GM12878 (cell line): Measurements from ENCODE around the gene DNAJC11. TPM values are rescaled to one million over a fixed set of nuclear protein-coding genes. Genes with fewer than 3 reads are reported as not detected.

Source experiments
- ASH2L ChIP-seq: fragments of 300-600, 200-600 bp; sonication (generic); IDR thresholded peaks from 2 replicates; pipeline ENCODE4 v1.6.1; 2017; ENCODE audit warnings: low read depth, mild to moderate bottlenecking, borderline replicate concordance
- CBFB ChIP-seq: IDR thresholded peaks from 2 replicates; pipeline ENCODE4 v1.6.1; 2016; ENCODE audit warnings: antibody characterized with exemption, low read depth
- CBX5 ChIP-seq: sonication (generic); IDR thresholded peaks from 2 replicates; pipeline ENCODE4 v1.6.1; 2016; ENCODE audit warnings: low read depth, moderate library complexity, mild to moderate bottlenecking, inconsistent platforms
- CHD2 ChIP-seq: IDR thresholded peaks from 2 replicates; pipeline ENCODE4 v1.6.1; 2011; ENCODE audit warnings: low read depth, low read length, improper control_type of control experiment, borderline replicate concordance
- CTCF ChIP-seq, 3 experiments: IDR thresholded peaks in 2 of 3; conservative IDR thresholded peaks in 1 of 3; 2 replicates each; pipeline ENCODE4 v1.5.1; 2011; ENCODE audit warnings: low read depth in 3 of 3, low read length in 3 of 3, mild to moderate bottlenecking in 3 of 3, control low read depth in 2 of 3, moderate library complexity in 2 of 3, inconsistent platforms in 1 of 3, mixed read lengths in 1 of 3; ENCODE audit not compliant: control insufficient read depth in 2 of 3, insufficient read depth in 1 of 3; ENCODE audit errors: extremely low read depth in 1 of 3
- ELK1 ChIP-seq: IDR thresholded peaks from 2 replicates; pipeline ENCODE4 v1.6.1; 2012; ENCODE audit warnings: low read depth, low read length, improper control_type of control experiment
- FOS ChIP-seq: IDR thresholded peaks from 3 replicates; pipeline ENCODE4 v1.6.1; 2011; ENCODE audit warnings: borderline replicate concordance; ENCODE audit not compliant: insufficient read length; ENCODE audit errors: extremely low read depth
- HCFC1 ChIP-seq: fragments of 150-350 bp; IDR thresholded peaks from 2 replicates; pipeline ENCODE4 v1.6.1; 2014; ENCODE audit warnings: low read length
- IKZF1 ChIP-seq: fragments of 450-650 bp; conservative IDR thresholded peaks from 2 replicates; pipeline ENCODE4 v1.6.1; 2017; ENCODE audit warnings: antibody characterized with exemption, mild to moderate bottlenecking
- MEF2B ChIP-seq: fragments of 450-650 bp; IDR thresholded peaks from 2 replicates; pipeline ENCODE4 v1.6.1; 2018; ENCODE audit warnings: mild to moderate bottlenecking, moderate library complexity; ENCODE audit not compliant: partially characterized antibody, poor library complexity, severe bottlenecking
- MLLT1 ChIP-seq: fragments of 450-650 bp; IDR thresholded peaks from 2 replicates; pipeline ENCODE4 v1.6.1; 2016; ENCODE audit warnings: mild to moderate bottlenecking
- MXI1 ChIP-seq: fragments of 150-350 bp; IDR thresholded peaks from 2 replicates; pipeline ENCODE4 v1.6.1; 2011; ENCODE audit warnings: low read depth, mild to moderate bottlenecking, inconsistent platforms, low read length, improper control_type of control experiment
- NFXL1 ChIP-seq: fragments of 450-650 bp; IDR thresholded peaks from 2 replicates; pipeline ENCODE4 v1.6.1; 2017; ENCODE audit warnings: antibody characterized with exemption, mild to moderate bottlenecking, borderline replicate concordance
- RBBP5 ChIP-seq: fragments of 200-600 bp; sonication (generic); conservative IDR thresholded peaks from 2 replicates; pipeline ENCODE4 v1.6.1; 2016
- SUPT20H ChIP-seq: IDR thresholded peaks from 2 replicates; pipeline ENCODE4 v1.6.1; 2011; ENCODE audit warnings: low read depth, mild to moderate bottlenecking, low read length, moderate library complexity, borderline replicate concordance; ENCODE audit not compliant: control insufficient read depth
- TAF1 ChIP-seq: IDR thresholded peaks from 2 replicates; pipeline ENCODE4 v1.6.1; 2011; ENCODE audit warnings: mild to moderate bottlenecking, low read depth, low read length, borderline replicate concordance
- YBX1 ChIP-seq: fragments of 450-650 bp; IDR thresholded peaks from 2 replicates; pipeline ENCODE4 v1.6.1; 2016; ENCODE audit warnings: antibody characterized with exemption
- YY1 ChIP-seq: IDR thresholded peaks from 2 replicates; pipeline ENCODE4 v1.6.1; 2011; ENCODE audit warnings: low read depth, mild to moderate bottlenecking, low read length
- ZBTB11 ChIP-seq: fragments of 450-650 bp; formaldehyde crosslinking; IDR thresholded peaks from 2 replicates; pipeline ENCODE4 v1.5.0; 2022; ENCODE audit warnings: mild to moderate bottlenecking, missing genetic modification characterization
- ZNF384 ChIP-seq: IDR thresholded peaks from 2 replicates; pipeline ENCODE4 v1.6.1; 2012; ENCODE audit warnings: low read depth, mild to moderate bottlenecking, low read length, improper control_type of control experiment, borderline replicate concordance
- polyA plus RNA-seq, 11 experiments: library from polyadenylated mRNA; depleted of rRNA in 4 of 11; unstranded in 6 of 11; stranded (reverse) in 5 of 11; fragments of >200 nt; fragmentation: Nextera tagmentation in 4 of 11; fragmentation: Illumina TruSeq in 1 of 11; extraction: Ambion mirVana in 4 of 11; extraction: Trizol in 1 of 11; gene quantifications; 1 replicate in 1 of 11; 2 replicates in 10 of 11; pipeline versions ENCODE4 v1.2.1 to v1.2.3, GENCODE V29; 2011 to 2016; ENCODE audit warnings: inconsistent platforms in 2 of 11, missing spikeins in 2 of 11, low read depth in 1 of 11
- total RNA-seq, 4 experiments: library from RNA; depleted of rRNA in 3 of 4; stranded (reverse); fragments of >200 nt in 3 of 4; fragmentation: Illumina TruSeq in 1 of 4; extraction: Trizol in 1 of 4; gene quantifications; 2 replicates each; pipeline versions ENCODE4 v1.2.1 to v1.2.3, GENCODE V29; 2013 to 2021

DNAJC11 gene
- total and polyA plus RNA-seq, 10 of the 15 experiments (the other 5 are each of a cell fraction or from before 2014, with no cell fraction given): 5.0 to 58.8 (median 39.5) TPM

DNA sequence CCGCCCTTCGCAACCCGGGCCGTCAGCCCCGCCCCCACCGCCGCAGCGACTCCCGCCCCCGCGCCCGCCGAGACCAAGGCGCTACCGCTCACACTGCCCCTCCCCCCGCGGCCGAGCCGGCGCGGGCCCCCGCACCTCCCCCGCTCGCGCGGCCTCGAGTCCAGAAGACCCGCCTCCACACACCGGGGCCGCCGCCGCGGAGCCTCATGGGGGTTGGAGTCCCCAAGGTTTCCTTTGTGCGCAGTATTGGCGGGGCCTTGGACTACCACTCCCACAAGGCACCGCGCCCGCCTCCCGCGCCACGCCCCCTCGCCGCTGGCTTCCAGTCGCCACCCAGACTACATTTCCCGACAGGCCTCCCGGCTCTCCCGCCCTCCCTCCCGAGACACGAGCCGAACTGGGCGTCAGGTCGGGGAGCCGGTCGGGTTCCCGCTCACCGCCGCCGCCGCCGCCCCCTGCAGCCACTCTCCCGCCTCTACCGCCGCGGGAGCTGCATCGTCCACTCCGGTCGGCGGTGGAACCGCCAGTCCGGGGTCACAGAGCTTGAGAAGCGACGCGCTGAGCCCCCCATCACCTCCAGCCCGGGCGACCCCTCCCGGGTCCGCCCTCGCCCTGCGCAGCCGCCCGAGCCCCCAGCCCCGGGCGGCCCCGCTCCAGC lies 88.1 kb downstream of the DNAJC11 start, which contains the start of gene PHF13 (continued):
- TF ChIP-seq CHD2 (peak; percentile 93), TAF1 (no peak; the same call in 1 of the 2 replicates), NFXL1 (no peak), ELK1 (no peak), ZNF384 (no peak), SUPT20H (no peak), MEF2B (no peak), ZBTB11 (CRISPR knock-in tag) (no peak), IKZF1 (peak; percentile 99), ASH2L (no peak), FOS (no peak), CBX5 (no peak), YY1 (peak; percentile 57; the same call in 1 of the 2 replicates), HCFC1 (peak; percentile 98), CTCF (IDR thresholded peaks at IDR 0.05 in 2 of 3, conservative IDR thresholded peaks at IDR 0.05 in 1 of 3; ENCODE audit: control insufficient read depth in 2 of 3, extremely low read depth in 1 of 3, insufficient read depth in 1 of 3, low read depth in 3 of 3, low read length in 3 of 3) (no peak), CBFB (0 out of 2 replicates have a peak, but pooled peaks have one; percentile 36), YBX1 (no peak), MLLT1 (no peak), MXI1 (peak; percentile 32), RBBP5 (no peak)
